ENCODE measurements around the gene NDUFV1.

GRCh38 chr11:67640758-67641337 lies 34.1 kb downstream of the NDUFV1 start:
- TF ChIP-seq CTCF (IDR thresholded peaks at IDR 0.05 in 4 of 5, conservative IDR thresholded peaks at IDR 0.05 in 1 of 5): no peak
- TF ChIP-seq POLR2A (IDR thresholded peaks at IDR 0.05): no peak
